Colonic mucosa (tissue), 4 donors: ENCODE data around the gene FAM83C. TPM values are rescaled to one million over a fixed set of nuclear protein-coding genes. Genes with fewer than 3 reads are reported as not detected.

Experiments used
- DNase-seq: peaks from one replicate; pipeline ENCODE4 v3.0.0-alpha.2; 2020
- H3K27ac ChIP-seq: fragments of 200-600 bp; one replicate; pipeline ENCODE4 v1.8.0; 2021
- H3K27me3 ChIP-seq: fragments of 200-600 bp; one replicate; pipeline ENCODE4 v1.8.0; 2021
- H3K36me3 ChIP-seq: fragments of 200-600 bp; one replicate; pipeline ENCODE4 v1.8.0; 2021
- H3K4me1 ChIP-seq: fragments of 200-600 bp; one replicate; pipeline ENCODE4 v1.8.0; 2021; ENCODE audit warnings: mild to moderate bottlenecking
- H3K4me3 ChIP-seq: fragments of 200-600 bp; one replicate; pipeline ENCODE4 v1.8.0; 2021
- H3K9ac ChIP-seq, 2 donors: one replicate each; pipeline ENCODE4 v1.7.0; 2013; ENCODE audit warnings: control low read depth in 2 of 2, low read depth in 2 of 2, low read length in 2 of 2
- H3K9me3 ChIP-seq: fragments of 200-600 bp; one replicate; pipeline ENCODE4 v1.8.0; 2021
- CTCF ChIP-seq: fragments of 200-600 bp; IDR thresholded peaks from one replicate; pipeline ENCODE4 v1.8.0; 2022; ENCODE audit warnings: antibody characterized with exemption, mild to moderate bottlenecking
- intact Hi-C: fragments of 100-400 bp; cut with DNase I; formaldehyde crosslinking; loops from one replicate; pipeline ENCODE4 v1.14.1; 2022
- total RNA-seq, 2 donors: library from RNA; stranded (reverse); fragmentation: NEBNext Ultra II Directional in 1 of 2; extraction: Animal tissue kit (Norgen Biotek cat#: 25700) in 1 of 2; gene quantifications; one replicate each; pipeline ENCODE4 v1.2.1, GENCODE V29; 2021
- donor health status: healthy.
- donor health status: DM: no; HTN: no; CAD: no.
- donor health status: DM: no; HTN: no; CAD: no.

FAM83C gene
- total RNA-seq, 2 donors from 2014 or later = 0.45 TPM; not detected in 1

- no peak overlapping the region for H3K4me3 ChIP-seq
- no peak overlapping the region for H3K9ac ChIP-seq
- no peak for TF ChIP-seq CTCF
- intact Hi-C loops = no loop called here
- H3K9me3 ChIP-seq = no peaks in the 10 kb centered on the region
- H3K27ac ChIP-seq = no peak overlapping the region
- no peak for DNase-seq
- H3K4me1 ChIP-seq = no peaks in the 10 kb centered on the region
- H3K27me3 ChIP-seq = no peaks in the 10 kb centered on the region
- H3K36me3 ChIP-seq = no peaks in the 10 kb centered on the region
Observed at GRCh38 chr20:35235881-35236280, 56.3 kb downstream of the FAM83C start.

Other genes with a start within 250 kb of the FAM83C start
- gene TRPC4AP, start 199.6 kb downstream of the FAM83C start, total RNA-seq = 10 to 100 TPM; 52.8 to 63.2 TPM
- gene EDEM2, start 145.1 kb downstream of the FAM83C start, total RNA-seq = 10 to 100 TPM; 28.0 to 36.0 TPM
- 10 to 100 TPM in 1 of 2 donors, 1 to 10 TPM in 1; 9.8 to 14.5 TPM for gene PROCR, start 120.4 kb downstream of the FAM83C start, total RNA-seq
- gene MMP24, start 65.7 kb downstream of the FAM83C start, total RNA-seq = under 1 TPM; 0.15 to 0.50 TPM
- 100 to 1,000 TPM in 1 of 2 donors, 10 to 100 TPM in 1; 83.9 to 123 TPM for gene MMP24OS, start 14.3 kb downstream of the FAM83C start, total RNA-seq
- 100 to 1,000 TPM; 163 to 194 TPM for gene EIF6, start 7.7 kb downstream of the FAM83C start, total RNA-seq
- 10 to 100 TPM; 50.4 to 85.6 TPM for gene UQCC1, start 119.5 kb upstream of the FAM83C start, total RNA-seq
- under 1 TPM in 1 of 2 donors, not detected in 1; 0.27 TPM for gene GDF5, start 145.8 kb upstream of the FAM83C start, total RNA-seq
- 10 to 100 TPM; 30.7 to 41.5 TPM for gene CEP250, start 163.2 kb upstream of the FAM83C start, total RNA-seq
- not detected for gene C20orf173, start 237.2 kb upstream of the FAM83C start, total RNA-seq
- 100 to 1,000 TPM; 233 to 270 TPM for gene ERGIC3, start 249.7 kb upstream of the FAM83C start, total RNA-seq